ENCODE data around the gene EFCAB12.

GRCh38 chr3:129412542-129413198 is 15.8 kb downstream of the EFCAB12 start:
- TF ChIP-seq ZSCAN9 (CRISPR knock-in tag; IDR thresholded peaks at IDR 0.05; ENCODE audit: borderline replicate concordance) = no peak
- no peak for TF ChIP-seq KDM1A (CRISPR knock-in tag; IDR thresholded peaks at IDR 0.05)
- no peak for TF ChIP-seq ZNF232 (CRISPR knock-in tag; IDR thresholded peaks at IDR 0.05; ENCODE audit: borderline replicate concordance)
- TF ChIP-seq EZH2 (conservative IDR thresholded peaks at IDR 0.05; ENCODE audit: low read depth, low read length) = no peak

Data from HepG2 (cell line).